Loucy (cell line): Measurements from ENCODE around the gene SGK2.

Source experiments
- H2AFZ ChIP-seq: fragments of 200-600 bp; sonication (generic); 2 replicates; pipeline ENCODE4 v1.6.0; 2016; ENCODE audit warnings: antibody characterized with exemption, mild to moderate bottlenecking, low read length, moderate library complexity
- H3F3A ChIP-seq: fragments of 200-600 bp; 2 replicates; pipeline ENCODE4 v1.6.0; 2016; ENCODE audit warnings: antibody characterized with exemption, low read depth, mild to moderate bottlenecking
- H3K27me3 ChIP-seq: fragments of 200-600 bp; sonication (generic); 2 replicates; pipeline ENCODE4 v1.6.1; 2014; ENCODE audit warnings: low read length, mild to moderate bottlenecking; ENCODE audit not compliant: insufficient read depth, poor library complexity, severe bottlenecking
- H3K36me3 ChIP-seq: fragments of 200-600 bp; sonication (generic); 2 replicates; pipeline ENCODE4 v1.6.1; 2016; ENCODE audit warnings: low read length; ENCODE audit not compliant: insufficient read depth
- H3K4me1 ChIP-seq: fragments of 200-600 bp; sonication (generic); 2 replicates; pipeline ENCODE4 v1.5.1; 2014; ENCODE audit warnings: low read length, mild to moderate bottlenecking; ENCODE audit not compliant: insufficient read depth, poor library complexity, severe bottlenecking
- H3K4me2 ChIP-seq: fragments of 200-600 bp; sonication (generic); 2 replicates; pipeline ENCODE4 v1.6.0; 2014; ENCODE audit warnings: antibody characterized with exemption, low read length, low read depth, mild to moderate bottlenecking; ENCODE audit not compliant: poor library complexity, severe bottlenecking
- H3K4me3 ChIP-seq: fragments of 200-600 bp; sonication (generic); 2 replicates; pipeline ENCODE4 v1.5.1; 2014; ENCODE audit warnings: low read length, mild to moderate bottlenecking, mixed read lengths; ENCODE audit not compliant: poor library complexity, severe bottlenecking
- H3K79me2 ChIP-seq: fragments of 200-600 bp; sonication (generic); 2 replicates; pipeline ENCODE4 v1.6.1; 2014; ENCODE audit warnings: low read length; ENCODE audit not compliant: insufficient read depth
- H3K9ac ChIP-seq: fragments of 200-600 bp; sonication (generic); 2 replicates; pipeline ENCODE4 v1.6.0; 2014; ENCODE audit warnings: mild to moderate bottlenecking, low read depth, low read length, moderate library complexity; ENCODE audit not compliant: poor library complexity, severe bottlenecking
- H3K9me2 ChIP-seq: fragments of 200-600 bp; sonication (generic); replicated peaks from 2 replicates; pipeline ENCODE4 v1.6.1; 2016; ENCODE audit warnings: low read depth, low read length, mixed read lengths
- H3K9me3 ChIP-seq: fragments of 200-600 bp; sonication (generic); 2 replicates; pipeline ENCODE4 v1.6.1; 2014; ENCODE audit warnings: mild to moderate bottlenecking, antibody characterized with exemption, low read length, low read depth; ENCODE audit not compliant: insufficient read depth
- H4K20me1 ChIP-seq: fragments of 200-600 bp; sonication (generic); 2 replicates; pipeline ENCODE4 v1.6.0; 2014; ENCODE audit warnings: antibody characterized with exemption, low read length, mild to moderate bottlenecking; ENCODE audit not compliant: insufficient read depth, poor library complexity, severe bottlenecking
- CTCF ChIP-seq: fragments of 200-600 bp; sonication (generic); conservative IDR thresholded peaks from 2 replicates; pipeline ENCODE4 v1.5.1; 2014; ENCODE audit warnings: mild to moderate bottlenecking, antibody characterized with exemption, low read length
- EZH2phosphoT487 ChIP-seq: fragments of 200-600 bp; IDR thresholded peaks from 2 replicates; pipeline ENCODE4 v1.6.1; 2018; ENCODE audit warnings: antibody characterized with exemption, mild to moderate bottlenecking, moderate library complexity, borderline replicate concordance

The SGK2 gene

DNA sequence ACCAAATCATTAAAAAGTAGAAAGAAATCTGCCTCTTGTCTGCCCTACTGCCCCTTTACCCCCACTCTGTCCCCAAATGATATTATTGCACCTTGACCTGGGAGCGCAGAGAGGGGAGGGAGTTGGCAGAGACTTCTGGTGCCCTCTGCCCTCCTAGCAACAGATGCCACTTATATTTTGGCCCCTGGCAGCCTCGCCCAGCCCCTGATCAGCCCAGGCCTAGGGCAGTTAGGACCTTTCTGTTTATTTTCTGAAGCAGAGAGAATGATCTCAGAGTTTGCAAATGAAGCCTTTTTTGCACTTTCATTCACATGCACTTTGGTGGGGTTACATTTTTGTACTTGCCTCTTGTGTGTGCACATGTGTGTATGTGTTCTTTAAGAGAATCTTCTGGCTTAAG, 8.4 kb upstream of the SGK2 start:
- no peaks in the 10 kb centered on the region for H4K20me1 ChIP-seq
- no peak overlapping the region for H2AFZ ChIP-seq
- H3K4me1 ChIP-seq, result no peaks in the 10 kb centered on the region
- H3K27me3 ChIP-seq, result no peaks in the 10 kb centered on the region
- no peak overlapping the region for H3K4me3 ChIP-seq
- no peaks in the 10 kb centered on the region for H3K9me2 ChIP-seq
- H3K9me3 ChIP-seq, result no peaks in the 10 kb centered on the region
- H3K36me3 ChIP-seq, result no peaks in the 10 kb centered on the region
- no peaks in the 10 kb centered on the region for H3F3A ChIP-seq
- no peak overlapping the region for H3K9ac ChIP-seq
- H3K4me2 ChIP-seq, result no peak overlapping the region
- TF ChIP-seq CTCF, result no peak
- TF ChIP-seq EZH2phosphoT487, result no peak
- no peaks in the 10 kb centered on the region for H3K79me2 ChIP-seq

DNA sequence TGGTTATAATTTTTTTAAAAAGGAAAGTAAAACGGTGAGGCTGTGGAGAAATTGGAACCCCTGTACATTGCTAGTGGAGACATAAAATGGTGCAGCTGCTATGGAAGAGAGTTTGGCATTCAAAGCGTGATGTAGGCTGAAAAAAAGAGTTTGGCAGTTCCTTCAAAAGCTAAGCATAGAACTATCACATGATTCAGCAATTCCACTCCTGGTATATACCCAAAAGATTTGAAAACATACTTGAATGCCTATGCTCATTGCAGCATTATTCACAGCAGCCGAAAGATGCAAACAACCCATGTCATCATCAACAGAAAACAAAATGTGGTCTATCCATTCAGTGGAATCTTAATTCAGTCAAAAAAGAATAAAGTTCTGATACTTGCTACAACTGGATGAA, 4.5 kb upstream of the SGK2 start:
- Histone ChIP-seq H3K36me3 (no peaks in the 10 kb centered on the region), H3K4me2 (no peak overlapping the region), H3K9ac (no peak overlapping the region), H4K20me1 (no peaks in the 10 kb centered on the region), H3K9me2 (no peaks in the 10 kb centered on the region), H2AFZ (no peak overlapping the region), H3K9me3 (no peaks in the 10 kb centered on the region), H3K79me2 (no peaks in the 10 kb centered on the region), H3K4me3 (no peak overlapping the region), H3F3A (no peaks in the 10 kb centered on the region), H3K4me1 (peaks cover 4% of the 10 kb centered on the region), H3K27me3 (no peaks in the 10 kb centered on the region)
- TF ChIP-seq CTCF (no peak), EZH2phosphoT487 (no peak)

DNA sequence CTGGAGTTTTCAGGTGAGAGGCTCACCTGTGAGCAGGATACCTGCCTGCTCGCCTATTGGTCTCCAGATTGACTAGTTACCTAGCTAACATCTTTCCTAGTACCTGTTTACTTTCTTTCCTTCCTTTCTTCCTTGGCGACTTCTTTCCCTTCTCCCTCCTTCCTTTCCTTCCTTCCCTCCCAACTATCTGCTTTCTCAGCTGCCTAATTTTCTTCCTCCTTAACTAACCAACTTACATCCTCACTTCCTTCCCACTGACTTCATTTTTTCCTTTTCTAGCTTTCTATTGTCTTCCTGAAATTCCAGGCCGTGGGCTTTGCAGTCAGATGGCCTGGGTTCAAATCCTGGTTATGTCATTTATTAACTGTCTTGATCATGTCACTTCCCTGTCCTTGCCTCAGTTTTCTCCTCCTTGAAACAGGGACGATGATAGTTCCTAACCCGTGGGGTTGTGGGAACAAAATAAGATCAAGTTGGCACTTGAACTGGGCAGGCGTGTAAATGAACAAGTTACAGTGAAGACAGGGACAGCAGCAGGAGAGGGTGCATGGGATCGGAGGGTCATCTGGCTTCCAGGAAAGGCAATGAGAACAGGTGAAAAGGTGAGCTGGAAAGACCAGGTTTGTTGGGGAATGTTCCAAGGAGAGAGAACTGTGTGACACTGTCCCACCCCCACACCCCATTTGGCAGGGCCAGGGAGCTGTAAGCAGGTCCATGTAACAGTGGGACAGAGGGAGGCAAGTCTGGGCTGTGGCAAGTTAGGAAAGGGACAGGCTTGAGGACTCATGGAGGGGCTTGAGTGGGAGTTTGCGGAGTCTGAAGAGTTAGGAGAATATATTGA, 540 bp downstream of the SGK2 start:
- Histone ChIP-seq H3F3A (no peaks in the 10 kb centered on the region), H3K9me2 (no peaks in the 10 kb centered on the region), H3K4me3 (no peak overlapping the region), H3K36me3 (no peaks in the 10 kb centered on the region), H2AFZ (no peak overlapping the region), H3K79me2 (no peaks in the 10 kb centered on the region), H3K9me3 (no peaks in the 10 kb centered on the region), H3K27me3 (no peaks in the 10 kb centered on the region), H3K9ac (no peak overlapping the region), H4K20me1 (no peaks in the 10 kb centered on the region), H3K4me2 (no peak overlapping the region), H3K4me1 (peaks cover 4% of the 10 kb centered on the region)
- no peak for TF ChIP-seq CTCF
- no peak for TF ChIP-seq EZH2phosphoT487
